HEK293T (cell line): Measurements from ENCODE around the gene ANO1.
A peak's percentile ranks its signal among the peaks of the same experiment; 100 is the strongest.

ENCODE experiments used
- ELF4 ChIP-seq: fragments of 450-650 bp; IDR thresholded peaks from 2 replicates; pipeline ENCODE4 v1.6.1; 2017; ENCODE audit warnings: antibody characterized with exemption
- FOXA1 ChIP-seq: fragments of 450-650 bp; IDR thresholded peaks from 2 replicates; pipeline ENCODE4 v1.6.1; 2016; ENCODE audit warnings: mild to moderate bottlenecking
- FOXK2 ChIP-seq: fragments of 450-650 bp; IDR thresholded peaks from 2 replicates; pipeline ENCODE4 v1.6.1; 2016; ENCODE audit warnings: mild to moderate bottlenecking
- FOXM1 ChIP-seq: fragments of 450-650 bp; IDR thresholded peaks from 2 replicates; pipeline ENCODE4 v1.6.1; 2017; ENCODE audit warnings: mild to moderate bottlenecking, borderline replicate concordance
- HDGF ChIP-seq: fragments of 450-650 bp; IDR thresholded peaks from 2 replicates; pipeline ENCODE4 v1.6.1; 2017; ENCODE audit warnings: antibody characterized with exemption, borderline replicate concordance
- L3MBTL2 ChIP-seq: fragments of 450-650 bp; conservative IDR thresholded peaks from 2 replicates; pipeline ENCODE4 v1.6.1; 2016; ENCODE audit warnings: mild to moderate bottlenecking
- PKNOX1 ChIP-seq: fragments of 450-650 bp; IDR thresholded peaks from 2 replicates; pipeline ENCODE4 v1.6.1; 2016
- SP1 ChIP-seq: fragments of 450-650 bp; IDR thresholded peaks from 2 replicates; pipeline ENCODE4 v1.6.1; 2017
- TARDBP ChIP-seq: fragments of 450-650 bp; IDR thresholded peaks from 2 replicates; pipeline ENCODE4 v1.6.1; 2016

GRCh38 chr11:70077411-70078094 is 564 bp upstream of the ANO1 start:
- TF ChIP-seq TARDBP = no peak
- peak; percentile 36; the same call in 1 of the 2 replicates for TF ChIP-seq PKNOX1
- TF ChIP-seq FOXM1 = no peak
- no peak for TF ChIP-seq ELF4
- TF ChIP-seq FOXK2 = no peak
- TF ChIP-seq L3MBTL2 = no peak
- TF ChIP-seq FOXA1 = no peak
- no peak for TF ChIP-seq SP1
- no peak for TF ChIP-seq HDGF
